Heart left ventricle (tissue), 16 donors: ENCODE data around the gene ZSWIM8. TPM values are rescaled to one million over a fixed set of nuclear protein-coding genes. Genes with fewer than 3 reads are reported as not detected.

ENCODE experiments used
- ATAC-seq, 4 donors: fragments of 200-7000 bp; cut with Tn5 transposase; one replicate each; pipeline ENCODE4 v1.9.1; 2020 to 2022; ENCODE audit warnings: moderate library complexity in 4 of 4, mild to moderate bottlenecking in 3 of 4, moderate number of reproducible peaks in 1 of 4
- DNase-seq, 5 donors: peaks; one replicate each; pipeline ENCODE4 v3.0.0-alpha.2; 2020
- H3K27ac ChIP-seq, 12 donors: fragments of 200-600 bp; sonication (generic) in 4 of 12; one replicate each; pipeline versions ENCODE4 v1.5.0 to v1.8.0; 2016 to 2022; ENCODE audit warnings: mild to moderate bottlenecking in 2 of 12
- H3K27me3 ChIP-seq, 9 donors: fragments of 200-600 bp; sonication (generic) in 2 of 9; one replicate each; pipeline versions ENCODE4 v1.5.1 to v1.8.0; 2016 to 2022; ENCODE audit warnings: mild to moderate bottlenecking in 3 of 9
- H3K36me3 ChIP-seq, 9 donors: fragments of 200-600 bp; sonication (generic) in 2 of 9; one replicate each; pipeline versions ENCODE4 v1.5.0 to v1.8.0; 2018 to 2022; ENCODE audit warnings: mild to moderate bottlenecking in 2 of 9
- H3K4me1 ChIP-seq, 12 donors: fragments of 200-600 bp; sonication (generic) in 4 of 12; one replicate each; pipeline versions ENCODE4 v1.5.0 to v1.8.0; 2016 to 2022; ENCODE audit warnings: mild to moderate bottlenecking in 3 of 12
- H3K4me3 ChIP-seq, 12 donors: fragments of 200-600 bp; sonication (generic) in 4 of 12; one replicate each; pipeline versions ENCODE4 v1.5.0 to v1.8.0; 2017 to 2022; ENCODE audit warnings: mild to moderate bottlenecking in 9 of 12, moderate library complexity in 4 of 12
- H3K9me3 ChIP-seq, 12 donors: fragments of 200-600 bp; sonication (generic) in 4 of 12; one replicate each; pipeline versions ENCODE4 v1.5.0 to v1.8.0; 2016 to 2022; ENCODE audit warnings: mild to moderate bottlenecking in 1 of 12
- POLR2A ChIP-seq, 2 donors: fragments of 450-650 bp; IDR thresholded peaks; one replicate each; pipeline ENCODE4 v1.6.1; 2017; ENCODE audit warnings: antibody characterized with exemption in 2 of 2, mild to moderate bottlenecking in 2 of 2, moderate library complexity in 2 of 2
- WGBS, 4 donors: extraction: QIAGEN DNeasy Blood & Tissue Kit in 2 of 4; methylation state at CpG; one replicate each; pipeline versions ENCODE4 v1.1.5 to v1.1.7; 2013 to 2018; 5-methylcytosine and 5-hydroxymethylcytosine counted together
- intact Hi-C, 10 donors: fragments of 100-400 bp; cut with DNase I; formaldehyde crosslinking; loops; one replicate each; pipeline versions ENCODE4 v1.11.1 to v1.14.2; 2022
- polyA plus RNA-seq, 2 donors: library from polyadenylated mRNA; stranded (reverse); fragments of 200-250 nt; gene quantifications; one replicate each; pipeline ENCODE4 v1.2.3, GENCODE V29; 2013
- total RNA-seq, 9 donors: library from RNA; depleted of rRNA in 2 of 9; stranded (reverse); fragments of >200 nt in 2 of 9; fragmentation: NEBNext Ultra II Directional in 3 of 9; extraction: Animal tissue kit (Norgen Biotek cat#: 25700) in 3 of 9; gene quantifications; one replicate each; pipeline versions ENCODE4 v1.1.0 to v1.2.4, GENCODE V29; 2016 to 2023
- TF ChIP-seq, protein P1 (sequence below), 12 donors: fragments of 200-600 bp; sonication (generic) in 4 of 12; IDR thresholded peaks; one replicate each; pipeline versions ENCODE4 v1.5.0 to v1.8.0; 2018 to 2022; ENCODE audit warnings: antibody characterized with exemption in 12 of 12, mild to moderate bottlenecking in 5 of 12
- donor health status: ischemic (EF 13 %, LVEDD 7.1; RV severe dilation, severe dysfunction).
- donor health status: healthy with polysubstance abuse.
- donor health status: DM: no; HTN: yes; CAD: no.
- donor health status: DM: no; HTN: no; CAD: no.
- donor health status: ischemic (EF 25% LVEDD 6.9; RV normal size, moderate dysfunction).
- donor health status: ischemic (EF 25% LVEDD 5.7; RV mildly dilated, moderate dysfunction).
- donor health status: healthy.
- donor health status: DM: yes; HTN: yes; CAD: no.
- donor health status: ischemic (EF 35%, LVEDD 5.7; RV mildly dilated, moderate dysfunction).
- donor health status: nonischemic (EF 11% LVEDD 7.7; RV severe dilation, severe dysfunction).
- donor health status: DM: yes; HTN: yes; CAD: no.
- donor health status: PGD.
- donor health status: ischemic (EF 29% LVEDD 5.4; RV normal size, mild dysfunction).
- donor health status: nonischemic (EF 23%, LVEDD 6.1; RV moderate dilation, normal function).

ZSWIM8 gene
- total and polyA plus RNA-seq, 11 donors, result 37.6 to 69.7 (median 58.0) TPM

DNA sequence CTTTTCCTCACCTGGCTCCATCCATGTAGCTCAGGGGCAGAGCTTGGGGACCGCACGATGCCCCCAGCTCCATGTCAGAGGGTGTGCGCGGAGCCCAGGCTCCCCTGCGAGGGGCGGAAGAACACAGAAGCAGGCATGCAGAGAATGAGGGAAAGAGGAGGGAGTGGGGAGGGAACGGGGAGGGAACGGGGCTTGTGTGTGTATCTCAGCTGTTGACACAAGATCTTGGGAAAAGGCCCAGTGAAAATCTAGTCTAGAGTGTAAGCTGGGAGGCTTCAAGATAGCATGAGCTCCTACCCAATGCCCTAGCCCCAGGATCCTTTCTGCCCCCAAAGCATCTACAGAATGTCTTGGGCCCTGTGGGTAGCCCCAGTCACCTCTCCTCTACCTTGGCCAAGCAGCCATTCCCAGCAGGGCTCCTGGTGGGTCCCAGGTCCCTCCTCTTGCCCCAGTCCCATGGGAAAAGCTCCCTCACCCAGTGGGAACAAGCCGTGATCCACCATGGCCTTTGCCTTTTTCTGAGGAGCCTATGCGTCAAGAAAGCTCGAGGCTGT, 51.1 kb downstream of the ZSWIM8 start:
- intact Hi-C loops, result no loop called here
- Histone ChIP-seq H3K27me3 (no peaks in the 10 kb centered on the region), H3K4me3 (no peak overlapping the region), H3K36me3 (peaks cover 0 to 78% (median 52%) of the 10 kb centered on the region in 9 donors), H3K9me3 (no peaks in the 10 kb centered on the region), H3K4me1 (no peaks in the 10 kb centered on the region), H3K27ac (peak overlapping the region in 1 of 12 donors; percentile 53)
- TF ChIP-seq, protein P1, sequence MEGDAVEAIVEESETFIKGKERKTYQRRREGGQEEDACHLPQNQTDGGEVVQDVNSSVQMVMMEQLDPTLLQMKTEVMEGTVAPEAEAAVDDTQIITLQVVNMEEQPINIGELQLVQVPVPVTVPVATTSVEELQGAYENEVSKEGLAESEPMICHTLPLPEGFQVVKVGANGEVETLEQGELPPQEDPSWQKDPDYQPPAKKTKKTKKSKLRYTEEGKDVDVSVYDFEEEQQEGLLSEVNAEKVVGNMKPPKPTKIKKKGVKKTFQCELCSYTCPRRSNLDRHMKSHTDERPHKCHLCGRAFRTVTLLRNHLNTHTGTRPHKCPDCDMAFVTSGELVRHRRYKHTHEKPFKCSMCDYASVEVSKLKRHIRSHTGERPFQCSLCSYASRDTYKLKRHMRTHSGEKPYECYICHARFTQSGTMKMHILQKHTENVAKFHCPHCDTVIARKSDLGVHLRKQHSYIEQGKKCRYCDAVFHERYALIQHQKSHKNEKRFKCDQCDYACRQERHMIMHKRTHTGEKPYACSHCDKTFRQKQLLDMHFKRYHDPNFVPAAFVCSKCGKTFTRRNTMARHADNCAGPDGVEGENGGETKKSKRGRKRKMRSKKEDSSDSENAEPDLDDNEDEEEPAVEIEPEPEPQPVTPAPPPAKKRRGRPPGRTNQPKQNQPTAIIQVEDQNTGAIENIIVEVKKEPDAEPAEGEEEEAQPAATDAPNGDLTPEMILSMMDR (IDR thresholded peaks at IDR 0.05), result no peak
- TF ChIP-seq POLR2A (IDR thresholded peaks at IDR 0.05), result no peak
- DNase-seq (no peak), ATAC-seq (no peak)
- 91 to 93% (median 92%) methylated on average over 10 to 11 of the region's 11 CpGs for WGBS, 4 donors

DNA sequence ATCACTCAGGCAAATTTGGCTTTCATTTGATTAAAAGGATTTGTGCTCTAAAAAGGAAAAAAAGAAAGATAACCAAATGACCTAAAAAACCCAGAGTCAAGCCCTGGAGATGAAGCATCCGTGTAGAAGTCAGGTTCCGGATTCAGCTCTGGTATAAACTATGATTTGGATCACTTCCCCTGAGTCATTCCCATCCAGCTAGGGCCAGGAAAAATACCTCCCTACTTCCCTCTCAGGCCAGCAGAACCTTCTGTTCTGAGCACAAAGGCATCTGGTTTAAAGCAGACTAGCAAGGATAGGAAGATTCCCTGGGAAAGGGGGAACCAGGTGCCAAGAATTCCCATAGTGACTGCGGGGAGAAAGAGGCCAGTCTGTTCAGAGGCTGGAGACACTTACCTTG, 51.7 kb downstream of the ZSWIM8 start:
- peak overlapping the region in 1 of 12 donors; percentile 53 for H3K27ac ChIP-seq
- H3K27me3 ChIP-seq, result no peaks in the 10 kb centered on the region
- ATAC-seq, result peak in 1 of 4 donors; percentile 36
- intact Hi-C loops, result no loop called here
- H3K4me1 ChIP-seq, result no peaks in the 10 kb centered on the region
- 83 to 91% (median 89%) methylated on average over 3 of the region's 3 CpGs for WGBS, 4 donors
- no peaks in the 10 kb centered on the region for H3K9me3 ChIP-seq
- no peak overlapping the region for H3K4me3 ChIP-seq
- H3K36me3 ChIP-seq, result peaks cover 0 to 84% (median 58%) of the 10 kb centered on the region in 9 donors
- TF ChIP-seq POLR2A (IDR thresholded peaks at IDR 0.05), result no peak
- TF ChIP-seq, protein P1 (IDR thresholded peaks at IDR 0.05), result no peak
- DNase-seq, result no peak

DNA sequence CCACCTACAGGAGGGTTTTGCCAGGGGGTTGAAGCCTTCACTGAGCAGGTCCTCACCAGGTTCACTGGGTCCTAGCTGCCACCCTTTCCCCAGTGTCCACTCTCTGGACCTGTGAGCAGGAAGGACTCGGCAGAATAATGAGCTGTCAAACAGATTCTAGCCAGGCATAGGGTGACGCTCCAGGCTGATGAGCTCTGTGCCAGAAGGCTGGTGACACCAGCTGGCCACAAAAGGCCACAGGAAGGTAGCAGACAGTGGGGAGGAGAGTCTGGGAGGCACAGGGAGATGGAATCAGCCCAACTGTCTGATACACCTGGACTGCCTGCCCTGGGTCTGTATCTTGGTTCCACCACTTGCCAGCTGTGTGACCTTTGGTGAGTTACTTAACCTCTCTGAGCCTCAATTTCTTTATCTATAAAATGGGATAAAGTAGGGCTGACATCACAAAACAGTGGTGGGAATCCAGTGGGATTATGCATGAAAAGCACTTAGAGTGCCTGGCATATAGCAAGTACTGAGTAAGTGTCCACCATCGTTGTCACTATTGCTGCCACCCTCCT, 52.7 kb downstream of the ZSWIM8 start:
- H3K4me3 ChIP-seq, result no peak overlapping the region
- WGBS, 4 donors, result 73 to 85% (median 79%) methylated on average over 3 of the region's 3 CpGs
- peak in 2 of 4 donors; percentile 16 to 27 for ATAC-seq
- TF ChIP-seq, protein P1 (IDR thresholded peaks at IDR 0.05), result no peak
- TF ChIP-seq POLR2A (IDR thresholded peaks at IDR 0.05), result no peak
- intact Hi-C loops, result no loop called here
- H3K36me3 ChIP-seq, result peaks cover 0 to 86% (median 63%) of the 10 kb centered on the region in 9 donors
- peak overlapping the region in 1 of 12 donors; percentile 53 for H3K27ac ChIP-seq
- no peaks in the 10 kb centered on the region for H3K27me3 ChIP-seq
- H3K9me3 ChIP-seq, result no peaks in the 10 kb centered on the region
- no peak for DNase-seq
- no peaks in the 10 kb centered on the region for H3K4me1 ChIP-seq

DNA sequence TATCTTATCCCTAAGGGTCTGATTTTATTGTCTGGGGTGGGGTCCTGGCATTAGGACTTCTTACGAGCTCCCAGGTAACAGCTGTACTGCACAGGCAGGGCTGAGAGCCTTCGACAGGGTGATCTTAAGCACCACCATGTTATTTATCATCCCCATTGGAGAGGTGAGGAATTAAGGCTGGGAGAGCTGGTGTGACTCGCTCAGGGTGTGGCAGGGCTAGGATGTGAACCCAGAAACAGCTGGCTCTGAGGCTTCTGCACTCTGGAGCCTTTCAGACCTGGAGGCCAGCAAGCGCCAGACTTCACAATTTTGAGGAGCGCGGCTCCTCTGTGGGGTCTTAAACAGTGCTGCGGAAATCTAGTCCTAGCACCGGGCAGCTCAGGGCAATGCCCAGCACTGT, 53.4 kb downstream of the ZSWIM8 start:
- ATAC-seq (no peak), DNase-seq (no peak)
- no peaks in the 10 kb centered on the region for H3K9me3 ChIP-seq
- no peak overlapping the region for H3K27ac ChIP-seq
- intact Hi-C loops, result no loop called here
- H3K4me3 ChIP-seq, result no peak overlapping the region
- TF ChIP-seq, protein P1 (IDR thresholded peaks at IDR 0.05), result no peak
- no peak for TF ChIP-seq POLR2A (IDR thresholded peaks at IDR 0.05)
- H3K4me1 ChIP-seq, result no peaks in the 10 kb centered on the region
- peaks cover 0 to 90% (median 68%) of the 10 kb centered on the region in 9 donors for H3K36me3 ChIP-seq
- no peaks in the 10 kb centered on the region for H3K27me3 ChIP-seq
- 95 to 100% (median 96%) methylated on average over 3 to 8 of the region's 8 CpGs for WGBS, 4 donors
